ENCODE data around the gene ATP11B. TPM values are rescaled to one million over a fixed set of nuclear protein-coding genes. Genes with fewer than 3 reads are reported as not detected.

The ATP11B gene
- total and polyA plus RNA-seq, 9 of the 15 experiments (the other 6 are each of a cell fraction or from before 2014, with no cell fraction given): 11.9 to 68.7 (median 41.8) TPM

DNA sequence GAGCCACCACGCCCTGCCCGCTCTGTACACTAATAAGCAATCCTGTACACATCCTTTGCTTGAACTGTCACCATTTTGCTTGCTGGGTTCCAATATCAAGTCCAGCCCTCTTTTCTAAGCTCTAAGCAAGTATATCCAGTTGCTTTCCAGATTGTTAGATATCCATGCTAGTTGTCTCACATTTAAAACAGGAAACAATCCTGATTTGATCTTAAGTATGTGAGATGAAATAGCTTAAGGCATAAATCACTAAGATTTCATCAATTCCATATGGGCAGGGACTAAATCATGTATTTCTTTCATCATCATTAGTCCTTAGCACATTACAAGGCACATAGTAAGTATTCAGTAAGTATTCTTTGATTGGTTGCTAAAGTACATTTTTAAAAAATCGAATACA is 16.2 kb downstream of the ATP11B start:
- peaks cover 13 to 47% of the 10 kb centered on the region in 2 experiments for H3K4me1 ChIP-seq (replicated peaks in 1 of 2; ENCODE audit: control insufficient read depth in 2 of 2, insufficient read depth in 2 of 2, low read length in 2 of 2)
- H4K20me1 ChIP-seq (replicated peaks; ENCODE audit: control insufficient read depth, insufficient read depth, low read length): 0 out of 2 replicates have a peak, but pooled peaks cover 3% of the 10 kb centered on the region
- no peak overlapping the region for H2AFZ ChIP-seq (ENCODE audit: low read depth, low read length)
- POLR2A ChIA-PET: interaction anchor here (1.0 to 1.2 kb wide), 3 partner anchors 8 to 43 kb away, joined by 3 to 6 read pairs (median 3); no protein-coding TSS in a partner anchor
- no peak overlapping the region for H3K4me2 ChIP-seq (ENCODE audit: insufficient read depth, low read length)
- ATAC-seq (peak; percentile 5; the same call in 1 of the 3 replicates), DNase-seq (ENCODE audit: extremely low read depth in 1 of 4, low spot score in 3 of 4) (no peak), FAIRE-seq (no peak)
- H3K36me3 ChIP-seq (ENCODE audit: control insufficient read depth, insufficient read depth, low read length): no peaks in the 10 kb centered on the region; the same call in 2 of the 3 replicates
- CTCF ChIA-PET (ENCODE audit: low intra/inter-chr PET ratio): no interaction called here
- no peaks in the 10 kb centered on the region for H3K27me3 ChIP-seq (ENCODE audit: control insufficient read depth in 2 of 2, insufficient read depth in 2 of 2, low read length in 2 of 2)
- H3K9me1 ChIP-seq (ENCODE audit: control insufficient read depth, insufficient read depth, low read length): no peaks in the 10 kb centered on the region
- H3K79me2 ChIP-seq (ENCODE audit: control insufficient read depth, insufficient read depth, low read length): peaks cover 99% of the 10 kb centered on the region
- BruUV-seq (replicated peaks): no TSS peak
- in situ Hi-C loops (cut with MboI): no loop called here
- no peaks in the 10 kb centered on the region for H3K9me3 ChIP-seq (replicated peaks; ENCODE audit: control insufficient read depth, insufficient read depth, low read depth, low read length)
- WGBS (ENCODE audit: insufficient coverage, low coverage, missing lambda C conversion rate): 69% methylated on average over 3 of the region's 3 CpGs
- TF ChIP-seq, protein P1, sequence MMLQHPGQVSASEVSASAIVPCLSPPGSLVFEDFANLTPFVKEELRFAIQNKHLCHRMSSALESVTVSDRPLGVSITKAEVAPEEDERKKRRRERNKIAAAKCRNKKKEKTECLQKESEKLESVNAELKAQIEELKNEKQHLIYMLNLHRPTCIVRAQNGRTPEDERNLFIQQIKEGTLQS (IDR thresholded peaks at IDR 0.05): peak; percentile 16; the same call in 1 of the 2 replicates
- TF ChIP-seq, protein P1 (CRISPR knock-in tag; conservative IDR thresholded peaks at IDR 0.05): no peak
- TF ChIP-seq, protein P2, sequence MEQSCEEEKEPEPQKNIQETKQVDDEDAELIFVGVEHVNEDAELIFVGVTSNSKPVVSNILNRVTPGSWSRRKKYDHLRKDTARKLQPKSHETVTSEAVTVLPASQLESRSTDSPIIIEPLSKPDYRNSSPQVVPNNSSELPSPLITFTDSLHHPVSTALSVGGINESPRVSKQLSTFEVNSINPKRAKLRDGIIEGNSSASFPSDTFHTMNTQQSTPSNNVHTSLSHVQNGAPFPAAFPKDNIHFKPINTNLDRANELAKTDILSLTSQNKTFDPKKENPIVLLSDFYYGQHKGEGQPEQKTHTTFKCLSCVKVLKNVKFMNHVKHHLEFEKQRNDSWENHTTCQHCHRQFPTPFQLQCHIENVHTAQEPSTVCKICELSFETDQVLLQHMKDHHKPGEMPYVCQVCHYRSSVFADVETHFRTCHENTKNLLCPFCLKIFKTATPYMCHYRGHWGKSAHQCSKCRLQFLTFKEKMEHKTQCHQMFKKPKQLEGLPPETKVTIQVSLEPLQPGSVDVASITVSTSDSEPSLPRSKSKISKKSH (CRISPR knock-in tag; IDR thresholded peaks at IDR 0.05): no peak
- TF ChIP-seq, protein P3, sequence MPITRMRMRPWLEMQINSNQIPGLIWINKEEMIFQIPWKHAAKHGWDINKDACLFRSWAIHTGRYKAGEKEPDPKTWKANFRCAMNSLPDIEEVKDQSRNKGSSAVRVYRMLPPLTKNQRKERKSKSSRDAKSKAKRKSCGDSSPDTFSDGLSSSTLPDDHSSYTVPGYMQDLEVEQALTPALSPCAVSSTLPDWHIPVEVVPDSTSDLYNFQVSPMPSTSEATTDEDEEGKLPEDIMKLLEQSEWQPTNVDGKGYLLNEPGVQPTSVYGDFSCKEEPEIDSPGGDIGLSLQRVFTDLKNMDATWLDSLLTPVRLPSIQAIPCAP (CRISPR knock-in tag; IDR thresholded peaks at IDR 0.05; ENCODE audit: borderline replicate concordance): no peak
- TF ChIP-seq, protein P4, sequence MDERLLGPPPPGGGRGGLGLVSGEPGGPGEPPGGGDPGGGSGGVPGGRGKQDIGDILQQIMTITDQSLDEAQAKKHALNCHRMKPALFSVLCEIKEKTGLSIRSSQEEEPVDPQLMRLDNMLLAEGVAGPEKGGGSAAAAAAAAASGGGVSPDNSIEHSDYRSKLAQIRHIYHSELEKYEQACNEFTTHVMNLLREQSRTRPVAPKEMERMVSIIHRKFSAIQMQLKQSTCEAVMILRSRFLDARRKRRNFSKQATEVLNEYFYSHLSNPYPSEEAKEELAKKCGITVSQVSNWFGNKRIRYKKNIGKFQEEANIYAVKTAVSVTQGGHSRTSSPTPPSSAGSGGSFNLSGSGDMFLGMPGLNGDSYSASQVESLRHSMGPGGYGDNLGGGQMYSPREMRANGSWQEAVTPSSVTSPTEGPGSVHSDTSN (CRISPR knock-in tag; IDR thresholded peaks at IDR 0.05; ENCODE audit: low read depth): no peak
- TF ChIP-seq, protein P4 (tag; conservative IDR thresholded peaks at IDR 0.05; ENCODE audit: low read depth): peak; percentile 51
- peak; percentile 77 for TF ChIP-seq MEIS2 (IDR thresholded peaks at IDR 0.05; ENCODE audit: partially characterized antibody)
- TF ChIP-seq, protein P5, sequence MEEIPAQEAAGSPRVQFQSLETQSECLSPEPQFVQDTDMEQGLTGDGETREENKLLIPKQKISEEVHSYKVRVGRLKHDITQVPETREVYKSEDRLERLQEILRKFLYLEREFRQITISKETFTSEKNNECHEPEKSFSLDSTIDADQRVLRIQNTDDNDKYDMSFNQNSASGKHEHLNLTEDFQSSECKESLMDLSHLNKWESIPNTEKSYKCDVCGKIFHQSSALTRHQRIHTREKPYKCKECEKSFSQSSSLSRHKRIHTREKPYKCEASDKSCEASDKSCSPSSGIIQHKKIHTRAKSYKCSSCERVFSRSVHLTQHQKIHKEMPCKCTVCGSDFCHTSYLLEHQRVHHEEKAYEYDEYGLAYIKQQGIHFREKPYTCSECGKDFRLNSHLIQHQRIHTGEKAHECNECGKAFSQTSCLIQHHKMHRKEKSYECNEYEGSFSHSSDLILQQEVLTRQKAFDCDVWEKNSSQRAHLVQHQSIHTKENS (CRISPR knock-in tag; IDR thresholded peaks at IDR 0.05): no peak
- H3K4me3 ChIP-seq: no peak overlapping the region
- intact Hi-C loops (cut with micrococcal nuclease): no loop called here
- H3K27ac ChIP-seq (ENCODE audit: extremely low read depth, low read depth, low read length): no peak overlapping the region; the same call in 2 of the 3 replicates
- no peak overlapping the region for H3K9ac ChIP-seq (ENCODE audit: insufficient read depth in 1 of 2, low read depth in 2 of 2, low read length in 2 of 2)
